HFFc6 (cell line): ENCODE results near the gene RUNX1. TPM values are rescaled to one million over a fixed set of nuclear protein-coding genes. Genes with fewer than 3 reads are reported as not detected.
A peak's percentile ranks its signal among the peaks of the same experiment; 100 is the strongest.

ENCODE experiments used
- DNase-seq: peaks from one replicate; pipeline ENCODE4 v3.0.0-alpha.2; 2018
- H3K27ac Mint-ChIP-seq: 2 replicates; pipeline ENCODE4 v1.8.0; 2020; ENCODE audit warnings: mild to moderate bottlenecking, mixed read lengths
- H3K27me3 Mint-ChIP-seq: 2 replicates; pipeline ENCODE4 v1.8.0; 2021; ENCODE audit warnings: mild to moderate bottlenecking, moderate library complexity, mixed read lengths; ENCODE audit not compliant: insufficient read depth
- H3K36me3 Mint-ChIP-seq: 2 replicates; pipeline ENCODE4 v1.8.0; 2021; ENCODE audit warnings: low read depth, mixed read lengths
- H3K4me1 Mint-ChIP-seq: 2 replicates; pipeline ENCODE4 v1.8.0; 2020; ENCODE audit warnings: low read depth, mixed read lengths
- H3K4me3 Mint-ChIP-seq: 2 replicates; pipeline ENCODE4 v1.8.0; 2020; ENCODE audit warnings: mild to moderate bottlenecking, moderate library complexity, mixed read lengths
- H3K9me3 Mint-ChIP-seq: 2 replicates; pipeline ENCODE4 v1.8.0; 2020; ENCODE audit warnings: mild to moderate bottlenecking, mixed read lengths
- CTCF ChIP-seq: fragments of 200-600 bp; sonication (generic); IDR thresholded peaks from 2 replicates; pipeline ENCODE4 v1.5.0; 2021; ENCODE audit warnings: antibody characterized with exemption, mild to moderate bottlenecking
- total RNA-seq, 6 experiments: library from RNA; stranded (reverse); fragmentation: NEBNext Ultra II Directional; extraction: Animal tissue kit (Norgen Biotek cat#: 25700); gene quantifications; 2 replicates in 1 of 6; 3 replicates in 5 of 6; pipeline ENCODE4 v1.2.3, GENCODE V29; 2021

Gene RUNX1
- total RNA-seq, 6 experiments from 2014 or later: 57.4 to 78.9 (median 61.3) TPM

- 0 out of 2 replicates have a peak overlapping the region, but pooled peaks have one; percentile 14 for H3K4me3 Mint-ChIP-seq
- peak overlapping the region; percentile 63 for H3K27ac Mint-ChIP-seq
- no peak for DNase-seq
- H3K27me3 Mint-ChIP-seq: no peaks in the 10 kb centered on the region
- H3K4me1 Mint-ChIP-seq: peaks cover 82% of the 10 kb centered on the region
- TF ChIP-seq CTCF: no peak
- H3K9me3 Mint-ChIP-seq: no peaks in the 10 kb centered on the region
- H3K36me3 Mint-ChIP-seq: peaks cover 20% of the 10 kb centered on the region
These were observed 134.9 kb downstream of the RUNX1 start for GRCh38 chr21:34914239-34914638.

GRCh38 chr21:34913811-34914210 is 135.3 kb downstream of the RUNX1 start:
- no peak for DNase-seq
- H3K27ac Mint-ChIP-seq: peak overlapping the region; percentile 63
- TF ChIP-seq CTCF: no peak
- H3K9me3 Mint-ChIP-seq: no peaks in the 10 kb centered on the region
- peaks cover 86% of the 10 kb centered on the region for H3K4me1 Mint-ChIP-seq
- no peaks in the 10 kb centered on the region for H3K27me3 Mint-ChIP-seq
- H3K36me3 Mint-ChIP-seq: peaks cover 19% of the 10 kb centered on the region
- H3K4me3 Mint-ChIP-seq: no peak overlapping the region

DNA sequence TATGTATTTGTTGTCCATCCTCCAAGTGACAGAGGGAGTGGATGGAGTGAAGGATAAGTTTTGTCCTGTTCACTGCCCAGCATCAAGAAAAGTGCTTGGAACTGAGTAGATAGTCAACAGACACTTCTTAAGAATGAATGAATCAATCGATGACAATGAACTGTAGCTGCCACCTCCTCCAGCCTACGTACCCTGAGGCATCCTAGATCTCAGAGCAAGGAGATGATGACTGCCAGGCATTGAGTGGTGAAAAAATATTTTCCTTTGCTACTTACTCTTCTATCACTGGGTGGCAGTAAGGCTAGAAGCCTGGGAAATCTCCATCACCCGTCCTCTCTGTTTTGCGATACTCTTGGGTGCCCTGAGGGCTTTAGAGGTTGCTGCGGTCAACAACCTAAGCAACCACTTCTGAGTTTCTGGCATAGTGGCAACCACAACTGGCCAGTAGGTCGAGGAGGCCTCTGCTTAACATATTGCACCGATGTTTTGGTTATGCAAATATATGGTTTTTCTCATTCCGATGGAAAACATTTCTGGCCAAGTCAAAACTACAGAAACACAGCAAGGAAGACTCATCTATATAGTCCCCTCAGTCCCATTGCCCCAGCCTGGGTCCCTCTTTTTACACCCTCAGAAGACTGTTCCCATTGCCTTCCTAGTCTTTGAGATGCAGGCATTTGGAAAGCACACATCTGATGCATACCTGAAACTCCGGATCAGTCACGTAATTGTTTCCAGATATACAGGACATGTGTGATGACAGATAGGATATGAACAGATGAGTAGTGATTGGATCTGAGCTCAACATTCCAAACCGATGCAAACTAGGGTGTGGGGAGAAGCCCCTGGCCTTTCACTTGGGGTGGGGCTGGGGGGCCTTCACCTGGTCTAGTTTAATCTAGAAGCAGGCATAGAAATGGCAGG is 136.8 kb downstream of the RUNX1 start:
- Mint-ChIP-seq H3K36me3 (peaks cover 19% of the 10 kb centered on the region), H3K27ac (peak overlapping the region; percentile 36; the same call in 1 of the 2 replicates)

DNA sequence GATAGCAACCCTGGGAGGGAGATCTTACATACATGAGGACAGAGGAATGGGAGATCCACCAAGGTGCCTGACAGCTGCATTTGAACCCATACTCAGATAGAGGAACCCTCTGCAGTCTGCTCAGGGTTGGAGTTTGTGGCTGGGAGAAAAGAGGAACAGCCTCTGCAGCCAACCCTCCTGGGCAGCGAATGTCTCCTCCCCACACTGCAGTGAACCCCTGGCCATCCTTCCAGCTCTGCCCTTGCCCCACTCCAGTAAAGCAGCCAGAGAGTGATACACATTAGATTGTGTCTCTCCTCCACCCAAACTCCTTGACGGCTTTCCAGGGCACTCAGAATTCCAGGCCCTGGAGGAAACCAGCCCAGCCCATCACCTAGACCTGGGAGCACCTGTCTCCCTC is 137.7 kb downstream of the RUNX1 start:
- Mint-ChIP-seq H3K27ac (no peak overlapping the region), H3K9me3 (no peaks in the 10 kb centered on the region), H3K36me3 (peaks cover 14% of the 10 kb centered on the region), H3K27me3 (no peaks in the 10 kb centered on the region), H3K4me3 (no peak overlapping the region), H3K4me1 (peaks cover 83% of the 10 kb centered on the region)
- DNase-seq: no peak
- TF ChIP-seq CTCF: no peak

More for the DNA sequence above, 136.8 kb downstream of the RUNX1 start:
- no peaks in the 10 kb centered on the region for H3K27me3 Mint-ChIP-seq
- DNase-seq: no peak
- H3K4me3 Mint-ChIP-seq: peak overlapping the region; percentile 10; the same call in 1 of the 2 replicates
- H3K9me3 Mint-ChIP-seq: no peaks in the 10 kb centered on the region
- peak; percentile 30; the same call in 1 of the 2 replicates for TF ChIP-seq CTCF
- H3K4me1 Mint-ChIP-seq: peaks cover 92% of the 10 kb centered on the region

DNA sequence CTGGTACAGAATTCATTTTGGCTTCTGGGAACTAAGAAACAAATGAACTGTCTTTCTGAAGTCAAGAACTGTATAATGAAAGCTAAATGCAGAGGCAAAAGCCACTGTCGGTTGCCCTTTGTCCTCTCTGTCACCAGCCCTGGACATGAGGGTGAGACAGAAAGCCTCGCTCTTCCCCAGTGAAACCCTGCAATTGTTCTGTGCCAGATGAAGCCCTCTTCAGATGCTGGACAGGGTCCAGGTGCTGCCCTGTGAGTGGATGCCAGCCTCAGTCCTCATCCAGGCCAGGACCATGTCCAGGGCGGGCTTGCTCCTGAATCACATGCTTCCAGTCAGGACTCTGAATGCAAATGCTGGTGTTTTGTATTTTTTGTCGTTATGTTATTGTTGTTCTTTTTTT is 138.7 kb downstream of the RUNX1 start:
- no peak for TF ChIP-seq CTCF

More for the DNA sequence above, 138.7 kb downstream of the RUNX1 start:
- no peaks in the 10 kb centered on the region for H3K9me3 Mint-ChIP-seq
- peaks cover 73% of the 10 kb centered on the region for H3K4me1 Mint-ChIP-seq
- no peaks in the 10 kb centered on the region for H3K27me3 Mint-ChIP-seq
- no peak for DNase-seq
- H3K36me3 Mint-ChIP-seq: peaks cover 14% of the 10 kb centered on the region
- no peak overlapping the region for H3K4me3 Mint-ChIP-seq
- H3K27ac Mint-ChIP-seq: no peak overlapping the region
